GM12801 (cell line): ENCODE measurements around the gene SNX11.

ENCODE experiments used
- TF ChIP-seq, protein P1 (sequence below): IDR thresholded peaks from one replicate; pipeline ENCODE4 v1.5.1; 2011; ENCODE audit warnings: control low read depth; ENCODE audit not compliant: insufficient read length; ENCODE audit errors: extremely low read depth

The SNX11 gene

DNA sequence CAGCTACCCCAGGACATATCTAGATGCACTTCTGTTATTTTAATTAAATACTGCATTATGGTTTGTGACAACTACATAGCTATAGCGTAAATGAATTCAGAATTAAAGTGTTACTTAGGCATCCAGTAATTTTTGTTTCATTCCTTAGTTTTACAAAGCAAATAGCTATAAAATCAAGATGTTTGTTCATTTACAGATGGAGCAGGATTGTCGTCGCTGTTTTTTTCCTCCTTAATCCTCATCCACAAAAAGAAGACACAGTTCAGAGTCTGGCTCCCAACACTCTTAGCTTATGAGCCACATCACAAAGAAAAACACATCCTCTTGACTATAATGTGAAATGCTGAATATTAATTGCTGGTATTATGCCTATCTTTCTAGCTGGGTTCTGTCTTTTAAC is 43.7 kb downstream of the SNX11 start:
- TF ChIP-seq, protein P1, sequence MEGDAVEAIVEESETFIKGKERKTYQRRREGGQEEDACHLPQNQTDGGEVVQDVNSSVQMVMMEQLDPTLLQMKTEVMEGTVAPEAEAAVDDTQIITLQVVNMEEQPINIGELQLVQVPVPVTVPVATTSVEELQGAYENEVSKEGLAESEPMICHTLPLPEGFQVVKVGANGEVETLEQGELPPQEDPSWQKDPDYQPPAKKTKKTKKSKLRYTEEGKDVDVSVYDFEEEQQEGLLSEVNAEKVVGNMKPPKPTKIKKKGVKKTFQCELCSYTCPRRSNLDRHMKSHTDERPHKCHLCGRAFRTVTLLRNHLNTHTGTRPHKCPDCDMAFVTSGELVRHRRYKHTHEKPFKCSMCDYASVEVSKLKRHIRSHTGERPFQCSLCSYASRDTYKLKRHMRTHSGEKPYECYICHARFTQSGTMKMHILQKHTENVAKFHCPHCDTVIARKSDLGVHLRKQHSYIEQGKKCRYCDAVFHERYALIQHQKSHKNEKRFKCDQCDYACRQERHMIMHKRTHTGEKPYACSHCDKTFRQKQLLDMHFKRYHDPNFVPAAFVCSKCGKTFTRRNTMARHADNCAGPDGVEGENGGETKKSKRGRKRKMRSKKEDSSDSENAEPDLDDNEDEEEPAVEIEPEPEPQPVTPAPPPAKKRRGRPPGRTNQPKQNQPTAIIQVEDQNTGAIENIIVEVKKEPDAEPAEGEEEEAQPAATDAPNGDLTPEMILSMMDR = no peak

- TF ChIP-seq, protein P1 = no peak
These were observed 44.7 kb downstream of the SNX11 start for GRCh38 chr17:48152289-48152688.

- TF ChIP-seq, protein P1 = no peak
These were observed 46.3 kb downstream of the SNX11 start for GRCh38 chr17:48153691-48154358.

DNA sequence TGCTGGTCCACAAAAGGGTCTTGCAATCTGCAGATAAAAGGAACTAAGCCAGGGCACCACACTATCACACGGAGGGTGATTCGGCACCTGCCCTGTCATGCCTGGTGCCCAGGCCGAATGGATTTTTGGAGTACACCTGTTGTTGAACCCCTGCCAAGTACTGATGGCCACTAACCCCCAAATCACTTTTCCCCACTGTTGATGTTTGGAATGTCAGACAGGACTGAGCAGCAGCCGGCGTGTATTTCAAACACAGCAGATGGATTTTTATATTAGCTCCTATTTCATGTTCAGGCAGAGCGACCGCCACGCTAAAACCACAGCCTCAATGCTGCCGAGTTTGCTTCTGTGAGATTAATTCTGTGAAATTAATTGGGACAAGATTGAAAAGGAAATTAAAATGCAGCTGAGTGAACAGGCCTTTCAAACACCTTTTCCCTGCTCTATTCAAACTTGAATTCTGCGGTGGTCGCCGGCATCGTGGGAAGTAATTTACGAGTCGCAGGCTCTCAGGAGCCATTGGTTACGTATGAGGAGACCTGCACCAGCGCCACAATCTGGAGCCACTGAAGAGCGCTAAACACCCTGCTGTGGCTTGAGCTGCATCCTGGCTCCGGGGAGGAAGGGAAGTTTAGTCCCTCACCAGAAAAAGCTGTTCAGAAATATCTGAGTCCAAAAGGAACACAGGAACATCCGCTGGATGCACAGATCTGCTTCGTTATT is 48.5 kb downstream of the SNX11 start:
- TF ChIP-seq, protein P1 = no peak

DNA sequence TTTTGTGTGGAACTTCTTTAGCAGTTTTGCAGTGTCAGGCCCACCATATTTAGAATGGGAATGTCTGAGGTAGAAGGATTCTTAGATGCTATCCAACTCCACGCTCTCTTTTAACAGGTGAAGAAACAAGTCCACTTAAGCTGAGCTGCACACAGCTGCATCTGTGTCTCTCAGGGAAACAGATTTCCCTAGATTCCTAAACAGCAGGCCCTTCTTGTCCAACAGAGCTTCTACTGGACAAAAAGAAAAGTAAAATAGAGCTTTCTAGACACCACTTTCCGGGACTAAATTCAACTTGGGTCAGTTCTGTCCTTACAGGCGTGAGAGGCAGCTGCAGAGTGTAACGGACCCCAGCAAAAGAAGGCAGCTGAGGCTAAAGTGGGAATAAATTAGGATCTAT is 51.7 kb downstream of the SNX11 start:
- TF ChIP-seq, protein P1 = no peak

DNA sequence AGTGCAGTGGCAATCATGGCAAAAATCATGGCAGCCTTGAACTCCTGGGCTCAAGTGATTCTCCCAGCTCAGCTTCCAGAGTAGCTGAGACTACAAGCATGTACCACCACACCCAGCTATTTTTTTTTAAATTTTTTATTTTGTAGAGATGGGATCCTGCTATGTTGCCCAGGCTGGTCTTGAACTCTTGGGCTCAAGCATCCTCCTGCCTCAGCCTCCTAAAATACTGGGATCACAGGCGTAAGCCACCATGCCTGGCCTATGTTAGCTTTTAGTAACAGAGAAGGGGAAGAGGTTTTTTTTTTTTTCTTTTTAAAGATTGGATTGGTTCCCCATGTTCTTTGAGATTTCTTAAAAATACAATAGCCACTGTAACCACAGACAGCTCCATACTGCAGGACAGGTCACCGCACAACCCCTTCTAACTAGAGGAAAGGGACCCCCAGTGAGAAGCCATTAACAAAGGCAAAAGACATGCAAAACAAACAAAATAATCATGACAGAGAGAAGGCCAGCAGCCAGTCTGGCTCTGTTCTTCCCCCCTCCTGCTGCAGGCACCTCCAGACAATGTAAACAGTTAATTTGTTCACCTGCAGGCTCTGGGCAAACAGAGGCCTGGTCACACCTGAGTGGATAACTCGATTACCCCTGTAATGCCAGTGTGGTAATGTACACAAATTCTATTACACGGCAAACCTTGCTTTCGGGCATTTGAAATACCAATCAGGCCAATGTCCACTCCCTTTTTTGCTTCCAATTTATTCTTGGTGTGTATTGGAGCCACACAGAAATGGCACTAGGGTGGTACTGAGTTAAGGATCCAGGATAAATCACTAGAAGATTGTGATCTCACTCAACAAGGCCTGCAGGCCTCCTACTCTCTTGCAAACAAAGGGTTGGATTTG is 52.9 kb downstream of the SNX11 start:
- TF ChIP-seq, protein P1 = no peak
